ENCODE data around the gene RPN1. TPM values are rescaled to one million over a fixed set of nuclear protein-coding genes. Genes with fewer than 3 reads are reported as not detected.
A peak's percentile ranks its signal among the peaks of the same experiment; 100 is the strongest.

RPN1 gene
- total and polyA plus RNA-seq, 2 of the 8 experiments (the other 6 are each of a cell fraction or from before 2014, with no cell fraction given), result 165 to 211 TPM

DNA sequence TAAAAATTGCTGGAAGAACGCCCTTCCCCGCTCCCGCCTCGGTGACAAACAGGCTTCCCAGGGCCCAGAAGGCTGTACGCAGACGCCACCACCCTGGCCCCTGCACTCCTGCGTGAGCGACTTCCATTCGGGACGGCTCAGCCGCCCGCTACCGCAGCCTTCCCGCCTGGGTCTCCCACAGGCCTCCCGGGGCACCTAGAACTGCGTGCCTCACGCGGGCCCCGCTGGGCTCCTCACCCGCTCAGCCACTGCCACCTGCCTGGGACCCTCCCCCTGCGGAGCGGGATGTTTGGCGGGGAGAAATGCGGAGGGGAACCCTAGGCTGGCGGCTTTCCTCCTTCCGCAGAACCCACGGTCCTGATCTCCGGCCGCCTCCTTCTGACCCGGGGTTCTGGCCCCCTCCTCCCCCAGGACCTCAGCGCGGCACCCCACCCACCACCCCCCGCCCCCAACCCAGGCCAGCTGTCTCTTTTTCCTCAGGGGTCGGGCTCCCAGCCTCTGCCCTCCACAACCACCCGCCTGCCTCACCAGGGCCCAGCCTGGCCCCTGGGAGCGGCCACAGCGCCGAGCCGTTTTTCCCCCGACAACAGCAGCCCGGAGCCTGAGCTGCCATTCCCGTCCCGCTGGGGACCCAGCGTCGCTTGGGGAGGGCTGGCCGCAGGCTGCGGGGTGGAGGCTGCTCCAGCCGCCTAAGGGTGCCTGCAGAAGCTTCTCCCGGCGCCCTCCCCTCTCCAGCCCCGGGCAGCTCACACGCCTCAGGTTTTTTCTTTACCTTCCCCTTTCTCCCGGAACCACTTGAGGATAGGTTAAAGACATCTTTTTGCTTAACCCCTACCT, 47.8 kb upstream of the RPN1 start:
- peak overlapping the region; percentile 98 for H2AFZ ChIP-seq (ENCODE audit: low read length)
- peak overlapping the region; percentile 93 for H4K8ac ChIP-seq (ENCODE audit: extremely low read depth, insufficient read depth, low read length)
- peak overlapping the region; percentile 37 for H4K5ac ChIP-seq (ENCODE audit: insufficient read length, low read depth, low read length)
- ChIA-PET CTCF (ENCODE audit: partially characterized antibody) (interaction anchor here (0.6 to 1.5 kb wide), 3 partner anchors 17 to 77 kb away, joined by 3 to 4 read pairs (median 3); no protein-coding TSS in a partner anchor), POLR2A (ENCODE audit: partially characterized antibody) (interaction anchor here (0.6 to 2.0 kb wide), 4 partner anchors 15 to 96 kb away, joined by 3 to 5 read pairs (median 4); no protein-coding TSS in a partner anchor)
- H2BK120ac ChIP-seq (replicated peaks; ENCODE audit: low read depth, low read length), result peak overlapping the region; percentile 72
- H2BK5ac ChIP-seq (ENCODE audit: low read depth, low read length), result no peak overlapping the region
- H3K23ac ChIP-seq (ENCODE audit: insufficient read length), result no peak overlapping the region
- peaks cover 0 to 6% (median 3%) of the 10 kb centered on the region in 4 experiments; a peak in 2 of 7 replicates for H3K27me3 ChIP-seq (replicated peaks in 1 of 4; ENCODE audit: control insufficient read depth in 3 of 4, extremely low read depth in 1 of 4, insufficient read depth in 3 of 4, low read length in 3 of 4)
- H3K23me2 ChIP-seq (ENCODE audit: low read depth, low read length), result peaks cover 2% of the 10 kb centered on the region; the same call in 1 of the 2 replicates
- no peak overlapping the region for H2BK12ac ChIP-seq (ENCODE audit: low read depth, low read length)
- FAIRE-seq (no peak), DNase-seq (ENCODE audit: low read depth in 1 of 2, low spot score in 2 of 2) (peak in 1 of 2 experiments; percentile 77)
- H3K4me2 ChIP-seq (ENCODE audit: insufficient read depth in 1 of 2, low read depth in 2 of 2, low read length in 2 of 2), result peak overlapping the region; percentile 52 to 96
- H3K36me3 ChIP-seq (ENCODE audit: control insufficient read depth in 2 of 4, insufficient read depth in 4 of 4, low read length in 3 of 4), result no peaks in the 10 kb centered on the region
- no peaks in the 10 kb centered on the region for H4K20me1 ChIP-seq (replicated peaks in 1 of 2; ENCODE audit: control insufficient read depth in 1 of 2, insufficient read depth in 2 of 2, low read length in 2 of 2)
- H3K9ac ChIP-seq (replicated peaks in 1 of 4; ENCODE audit: extremely low read depth in 1 of 4, low read depth in 3 of 4, low read length in 3 of 4), result peak overlapping the region in 3 of 4 experiments; percentile 29 to 53 (median 44); a peak in 3 of 7 replicates
- H3K56ac ChIP-seq (replicated peaks; ENCODE audit: insufficient read length, low read depth, low read length), result no peak overlapping the region
- no peaks in the 10 kb centered on the region; a peak in 1 of 7 replicates for H3K4me1 ChIP-seq (replicated peaks in 1 of 4; ENCODE audit: control insufficient read depth in 3 of 4, insufficient read depth in 4 of 4, low read length in 3 of 4)
- H3K4me3 ChIP-seq (ENCODE audit: extremely low read depth in 1 of 4, insufficient read depth in 2 of 4, low read depth in 3 of 4, low read length in 4 of 4), result peak overlapping the region; percentile 31 to 80 (median 62)
- no peak overlapping the region for H2AK5ac ChIP-seq (ENCODE audit: low read depth, low read length)
- no peaks in the 10 kb centered on the region for H3K79me2 ChIP-seq (ENCODE audit: control insufficient read depth in 1 of 2, insufficient read depth in 2 of 2, low read length in 2 of 2)
- H3K9me3 ChIP-seq (ENCODE audit: insufficient read depth in 2 of 2, low read depth in 1 of 2, low read length in 1 of 2), result no peaks in the 10 kb centered on the region
- H4K91ac ChIP-seq (replicated peaks; ENCODE audit: insufficient read length, low read length), result peak overlapping the region; percentile 65
- no peaks in the 10 kb centered on the region for H3K79me1 ChIP-seq (ENCODE audit: low read depth, low read length)
- H2BK15ac ChIP-seq (ENCODE audit: low read length), result no peak overlapping the region
- peak overlapping the region; percentile 81; the same call in 1 of the 2 replicates for H3K18ac ChIP-seq (ENCODE audit: extremely low read depth, low read length)
- no peak overlapping the region for H3K14ac ChIP-seq (ENCODE audit: insufficient read length)
- no peak overlapping the region for H2BK20ac ChIP-seq (ENCODE audit: low read length)
- H3K4ac ChIP-seq (replicated peaks; ENCODE audit: insufficient read length, low read depth, low read length), result no peak overlapping the region
- no peak overlapping the region for H3K27ac ChIP-seq (ENCODE audit: low read depth, low read length)
- 9% methylated on average over 44 of the region's 53 CpGs; no CpG with 5 or more reads in 1 of the 2 experiments for WGBS, 2 experiments (ENCODE audit: extremely low coverage in 1 of 2, insufficient coverage in 1 of 2, insufficient read length in 1 of 2, insufficient replicate concordance in 2 of 2, low coverage in 1 of 2, low lambda C conversion rate in 2 of 2, missing lambda C conversion rate in 1 of 2)
- TF ChIP-seq, protein P1, sequence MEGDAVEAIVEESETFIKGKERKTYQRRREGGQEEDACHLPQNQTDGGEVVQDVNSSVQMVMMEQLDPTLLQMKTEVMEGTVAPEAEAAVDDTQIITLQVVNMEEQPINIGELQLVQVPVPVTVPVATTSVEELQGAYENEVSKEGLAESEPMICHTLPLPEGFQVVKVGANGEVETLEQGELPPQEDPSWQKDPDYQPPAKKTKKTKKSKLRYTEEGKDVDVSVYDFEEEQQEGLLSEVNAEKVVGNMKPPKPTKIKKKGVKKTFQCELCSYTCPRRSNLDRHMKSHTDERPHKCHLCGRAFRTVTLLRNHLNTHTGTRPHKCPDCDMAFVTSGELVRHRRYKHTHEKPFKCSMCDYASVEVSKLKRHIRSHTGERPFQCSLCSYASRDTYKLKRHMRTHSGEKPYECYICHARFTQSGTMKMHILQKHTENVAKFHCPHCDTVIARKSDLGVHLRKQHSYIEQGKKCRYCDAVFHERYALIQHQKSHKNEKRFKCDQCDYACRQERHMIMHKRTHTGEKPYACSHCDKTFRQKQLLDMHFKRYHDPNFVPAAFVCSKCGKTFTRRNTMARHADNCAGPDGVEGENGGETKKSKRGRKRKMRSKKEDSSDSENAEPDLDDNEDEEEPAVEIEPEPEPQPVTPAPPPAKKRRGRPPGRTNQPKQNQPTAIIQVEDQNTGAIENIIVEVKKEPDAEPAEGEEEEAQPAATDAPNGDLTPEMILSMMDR (IDR thresholded peaks at IDR 0.05; ENCODE audit: control extremely low read depth in 1 of 3, insufficient read depth in 1 of 3, low read depth in 1 of 3, low read length in 3 of 3), result 0 out of 4 replicates have a peak, but pooled peaks of 1 of the 3 experiments have one; percentile 1
- TF ChIP-seq, protein P2, sequence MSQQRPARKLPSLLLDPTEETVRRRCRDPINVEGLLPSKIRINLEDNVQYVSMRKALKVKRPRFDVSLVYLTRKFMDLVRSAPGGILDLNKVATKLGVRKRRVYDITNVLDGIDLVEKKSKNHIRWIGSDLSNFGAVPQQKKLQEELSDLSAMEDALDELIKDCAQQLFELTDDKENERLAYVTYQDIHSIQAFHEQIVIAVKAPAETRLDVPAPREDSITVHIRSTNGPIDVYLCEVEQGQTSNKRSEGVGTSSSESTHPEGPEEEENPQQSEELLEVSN (IDR thresholded peaks at IDR 0.05), result no peak
- TF ChIP-seq GABPA (IDR thresholded peaks at IDR 0.05; ENCODE audit: borderline replicate concordance, insufficient read depth, low read length) (peak; percentile 68; the same call in 1 of the 2 replicates), POLR2A (IDR thresholded peaks at IDR 0.05; ENCODE audit: control extremely low read depth in 1 of 2, low read depth in 2 of 2, low read length in 2 of 2) (peak in 1 of 2 experiments; percentile 52; a peak in 1 of 3 replicates), KDM4A (IDR thresholded peaks at IDR 0.05; ENCODE audit: low read depth, low read length, severe bottlenecking) (peak; percentile 29), SIN3A (conservative IDR thresholded peaks at IDR 0.05 in 1 of 2, IDR thresholded peaks at IDR 0.05 in 1 of 2; ENCODE audit: low read depth in 1 of 2, low read length in 2 of 2) (peak in 1 of 2 experiments; percentile 32; a peak in 1 of 4 replicates), CHD1 (IDR thresholded peaks at IDR 0.05; ENCODE audit: low read depth, low read length) (no peak)
